Measurements from ENCODE around the gene TEX22.
A peak's percentile ranks its signal among the peaks of the same experiment; 100 is the strongest.

The TEX22 gene

DNA sequence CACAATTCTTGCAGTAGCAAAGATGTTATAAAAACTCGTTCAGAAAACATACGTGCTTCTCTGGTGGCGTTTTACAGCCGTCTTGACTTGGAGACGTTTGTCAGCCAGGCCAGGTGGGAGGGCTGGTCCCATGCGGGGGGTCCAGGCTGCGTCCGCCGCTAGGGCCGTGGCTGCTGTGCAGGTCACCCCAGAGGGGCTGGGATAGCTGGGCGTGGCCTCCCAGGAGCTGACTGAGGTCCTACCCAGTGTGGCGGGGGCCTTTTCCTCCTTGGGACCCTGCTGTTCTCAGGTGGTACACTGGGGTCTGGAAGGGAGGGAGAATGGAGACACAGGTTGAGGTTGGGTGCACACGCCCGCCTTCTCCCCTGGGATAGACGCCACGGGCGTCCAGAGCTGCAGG lies 46.5 kb downstream of the TEX22 start:
- DNase-seq, result no peak

DNA sequence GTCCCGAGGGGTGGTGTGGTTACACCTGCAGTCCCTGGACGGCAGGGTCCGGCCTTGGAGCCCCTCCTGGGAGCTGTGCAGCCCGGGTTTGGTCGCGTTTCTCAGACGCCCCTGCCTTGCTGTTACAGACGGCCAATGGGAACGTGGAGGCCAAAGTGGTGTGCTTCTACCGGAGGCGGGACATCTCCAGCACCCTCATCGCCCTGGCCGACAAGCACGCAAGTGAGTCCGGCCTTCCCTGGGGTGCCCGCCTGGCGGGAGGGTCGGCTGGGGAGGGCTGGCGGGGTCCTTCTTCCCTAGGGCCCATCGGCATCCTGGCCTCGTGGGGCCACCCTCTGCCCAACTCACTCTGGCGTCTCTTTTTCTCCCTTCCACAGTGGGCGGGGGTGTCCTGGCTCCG lies 47.0 kb downstream of the TEX22 start:
- DNase-seq, result no peak

DNA sequence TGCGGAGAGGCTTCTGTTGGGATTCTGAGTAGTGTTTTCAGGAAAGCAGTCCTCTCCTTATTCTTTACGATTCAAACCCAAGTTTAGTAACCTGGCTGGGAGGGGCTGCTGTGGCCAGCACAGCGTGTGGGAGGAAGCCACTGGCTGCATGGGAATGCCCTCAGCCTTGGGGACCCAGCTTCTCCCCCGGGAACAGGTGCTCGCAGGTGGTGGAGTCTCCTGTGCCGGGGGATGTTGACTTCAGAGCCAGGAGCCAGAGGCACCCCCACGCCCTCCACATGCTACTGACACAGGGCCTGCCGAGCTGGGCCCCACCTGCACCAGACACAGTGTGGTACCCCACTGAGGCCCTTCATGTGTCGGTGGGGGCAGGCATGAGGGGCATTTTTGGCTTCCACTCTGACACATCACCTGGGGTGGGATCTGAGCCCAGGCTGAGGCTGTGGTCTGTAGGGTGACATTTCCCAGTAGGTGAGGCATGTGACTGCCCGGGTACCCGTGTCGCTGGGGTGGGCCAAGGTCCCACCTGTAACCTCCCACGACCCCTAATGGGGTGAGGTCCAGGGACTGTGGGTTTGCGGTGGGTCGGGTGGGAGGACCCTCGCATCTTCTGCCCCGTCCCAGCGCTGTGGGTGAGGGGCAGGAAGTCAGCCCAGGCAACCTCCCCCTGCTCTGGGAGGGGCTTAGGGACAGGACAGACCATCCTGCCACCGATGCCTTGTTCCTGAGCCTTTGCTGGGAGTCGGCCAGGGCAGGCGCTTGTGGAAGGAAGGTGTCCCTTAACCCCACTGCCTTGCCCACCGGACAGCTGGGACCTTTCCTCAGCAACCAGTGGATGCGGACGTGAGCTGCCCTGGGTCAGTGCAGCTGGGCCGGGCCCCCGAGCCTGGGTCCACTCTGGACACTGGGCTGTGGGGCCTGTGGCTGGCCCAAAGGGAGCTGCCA lies 47.8 kb downstream of the TEX22 start:
- no peak for DNase-seq

DNA sequence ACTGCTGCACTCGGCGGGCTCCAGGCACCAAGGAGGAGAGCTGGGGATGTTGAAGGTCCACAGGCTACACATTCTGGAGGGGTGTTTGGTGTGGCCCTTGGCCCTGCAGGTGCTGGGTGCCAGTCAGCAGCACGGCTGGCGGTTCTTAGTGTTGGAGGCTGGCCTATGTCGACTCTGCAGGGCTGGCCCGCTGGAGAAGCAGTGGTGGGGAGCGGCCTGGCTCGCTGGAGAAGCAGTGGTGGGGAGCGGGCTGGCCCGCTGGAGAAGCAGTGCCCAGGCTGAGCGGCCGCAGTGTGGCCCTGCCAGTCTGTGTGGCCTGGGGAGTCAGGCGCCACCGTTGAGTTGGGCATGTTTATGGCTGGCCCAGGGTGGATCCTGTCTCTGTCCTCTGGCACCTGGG lies 48.6 kb downstream of the TEX22 start:
- DNase-seq, result no peak

DNA sequence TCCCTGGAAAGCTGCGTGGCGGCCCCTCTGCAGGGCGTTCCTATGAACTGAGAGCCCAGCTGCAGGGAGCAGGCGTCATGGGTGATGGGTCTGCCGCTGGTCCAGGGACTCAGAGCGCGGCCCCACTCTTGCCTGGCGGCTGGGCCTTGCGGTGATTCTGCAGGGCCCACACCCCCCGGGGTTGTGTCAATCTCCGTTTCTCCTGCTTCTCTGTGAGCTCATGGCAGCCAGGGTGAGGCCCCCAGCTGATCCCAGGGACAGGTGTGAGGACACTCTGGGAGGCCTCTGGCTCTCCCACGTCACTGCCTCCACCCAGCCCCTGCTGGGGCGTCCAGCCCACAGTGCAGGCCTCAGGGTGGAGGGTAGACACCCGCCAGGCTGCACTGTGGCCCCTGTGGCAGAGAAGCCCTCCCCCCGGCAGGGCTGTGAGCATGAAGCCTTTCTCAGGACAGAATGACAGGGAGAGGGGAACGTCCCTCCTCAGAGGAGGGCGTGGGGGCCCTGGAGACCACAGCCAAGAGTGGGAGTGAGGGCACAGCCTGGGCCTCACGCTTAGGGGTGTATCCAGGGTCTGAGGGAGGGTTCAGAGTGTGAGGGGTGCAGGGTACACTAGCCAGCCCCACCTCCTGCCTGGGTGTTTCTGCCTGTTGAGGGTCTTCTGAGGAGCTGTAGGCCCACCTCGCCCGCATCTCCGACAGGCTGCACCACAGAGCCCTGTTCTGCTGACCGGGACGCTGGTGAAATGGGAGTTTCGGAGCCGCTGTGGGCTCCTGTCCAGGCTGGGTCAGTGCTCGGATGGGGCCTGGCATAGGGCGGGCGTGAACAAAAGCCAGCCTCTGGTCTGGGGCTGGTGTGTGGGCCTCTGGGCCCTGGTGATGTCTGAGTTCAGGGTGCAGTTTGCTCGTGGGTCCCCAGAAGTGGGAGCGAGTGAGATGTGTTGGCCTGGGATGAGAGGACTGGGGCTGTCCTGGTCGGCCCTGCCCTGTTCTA lies 49.6 kb downstream of the TEX22 start:
- no peak for DNase-seq

DNA sequence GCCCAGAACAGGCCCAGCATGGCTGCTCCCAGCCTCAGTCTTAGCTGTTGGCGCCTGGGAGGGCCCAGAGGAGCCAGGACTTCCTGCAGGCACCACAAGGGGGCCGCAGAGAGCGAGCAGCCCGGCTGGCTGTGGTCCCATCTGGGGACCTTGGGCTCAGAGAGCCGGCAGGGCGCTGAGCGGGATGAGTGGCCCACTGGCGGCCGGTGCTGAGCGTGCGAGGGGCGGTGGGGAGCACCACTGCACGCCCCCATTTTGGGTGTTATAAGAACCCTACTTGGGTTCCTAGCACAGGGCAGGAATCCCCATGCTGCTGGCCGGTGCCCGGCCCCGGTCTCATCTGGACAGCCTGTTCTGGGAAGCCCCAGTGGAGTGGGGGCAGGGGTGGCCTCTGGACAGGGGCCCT lies 50.4 kb downstream of the TEX22 start:
- peak; percentile 92 for DNase-seq

DNA sequence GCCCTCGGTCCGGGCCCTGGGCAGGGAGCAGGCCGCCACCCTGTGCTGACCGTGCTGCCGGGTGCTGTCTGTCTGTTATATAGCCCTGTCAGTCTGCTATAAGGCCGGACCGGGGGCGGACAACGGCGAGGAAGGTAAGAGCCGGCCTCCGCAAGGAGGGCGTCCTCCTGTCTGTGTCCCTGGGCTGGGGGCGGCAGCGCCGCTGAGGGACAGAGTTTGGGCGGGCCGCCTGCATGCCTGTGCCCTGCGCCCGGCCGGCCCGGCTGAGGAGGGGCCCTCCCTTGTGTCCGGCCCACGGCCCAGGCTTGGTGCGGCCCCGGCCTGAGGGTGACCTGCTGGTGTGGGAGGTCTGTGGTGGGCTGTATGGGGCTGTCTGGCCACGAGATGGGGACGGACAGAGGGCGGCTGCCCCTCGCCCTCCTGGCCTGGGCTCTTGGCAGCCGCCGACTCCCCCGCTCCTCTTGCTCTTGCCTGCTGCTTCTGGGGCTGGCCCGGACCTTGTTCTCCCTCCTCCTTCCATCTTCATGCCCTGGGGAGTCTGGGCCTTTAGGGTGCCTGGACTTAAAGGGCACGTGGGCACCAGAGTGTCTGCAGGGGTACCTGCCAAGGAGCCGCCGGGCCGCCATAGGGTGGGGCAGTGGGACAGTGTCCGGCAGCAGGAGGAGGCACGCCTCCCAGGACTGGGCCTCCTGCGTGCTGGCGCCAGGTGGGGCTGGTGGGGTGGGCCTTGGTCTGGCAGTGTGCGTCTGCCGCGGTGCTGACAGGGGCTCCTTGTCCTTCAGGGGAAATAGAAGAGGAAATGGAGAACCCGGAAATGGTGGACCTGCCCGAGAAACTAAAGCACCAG lies 51.2 kb downstream of the TEX22 start:
- DNase-seq, result no peak

DNA sequence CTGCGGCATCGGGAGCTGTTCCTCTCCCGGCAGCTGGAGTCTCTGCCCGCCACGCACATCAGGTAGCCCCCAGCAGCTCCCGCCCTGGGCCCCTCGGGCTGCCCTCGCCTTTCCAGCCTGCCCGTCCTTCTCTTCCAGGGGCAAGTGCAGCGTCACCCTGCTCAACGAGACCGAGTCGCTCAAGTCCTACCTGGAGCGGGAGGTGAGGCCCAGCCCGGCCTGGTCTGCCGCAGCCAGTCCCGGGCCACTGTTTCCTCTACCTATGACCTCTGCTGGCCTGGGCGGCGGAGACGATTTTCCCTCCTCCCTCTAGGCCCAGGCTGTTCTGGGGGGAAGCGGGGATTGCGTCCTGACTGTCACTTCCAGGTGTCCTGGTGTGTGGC lies 51.8 kb downstream of the TEX22 start:
- no peak for DNase-seq

DNA sequence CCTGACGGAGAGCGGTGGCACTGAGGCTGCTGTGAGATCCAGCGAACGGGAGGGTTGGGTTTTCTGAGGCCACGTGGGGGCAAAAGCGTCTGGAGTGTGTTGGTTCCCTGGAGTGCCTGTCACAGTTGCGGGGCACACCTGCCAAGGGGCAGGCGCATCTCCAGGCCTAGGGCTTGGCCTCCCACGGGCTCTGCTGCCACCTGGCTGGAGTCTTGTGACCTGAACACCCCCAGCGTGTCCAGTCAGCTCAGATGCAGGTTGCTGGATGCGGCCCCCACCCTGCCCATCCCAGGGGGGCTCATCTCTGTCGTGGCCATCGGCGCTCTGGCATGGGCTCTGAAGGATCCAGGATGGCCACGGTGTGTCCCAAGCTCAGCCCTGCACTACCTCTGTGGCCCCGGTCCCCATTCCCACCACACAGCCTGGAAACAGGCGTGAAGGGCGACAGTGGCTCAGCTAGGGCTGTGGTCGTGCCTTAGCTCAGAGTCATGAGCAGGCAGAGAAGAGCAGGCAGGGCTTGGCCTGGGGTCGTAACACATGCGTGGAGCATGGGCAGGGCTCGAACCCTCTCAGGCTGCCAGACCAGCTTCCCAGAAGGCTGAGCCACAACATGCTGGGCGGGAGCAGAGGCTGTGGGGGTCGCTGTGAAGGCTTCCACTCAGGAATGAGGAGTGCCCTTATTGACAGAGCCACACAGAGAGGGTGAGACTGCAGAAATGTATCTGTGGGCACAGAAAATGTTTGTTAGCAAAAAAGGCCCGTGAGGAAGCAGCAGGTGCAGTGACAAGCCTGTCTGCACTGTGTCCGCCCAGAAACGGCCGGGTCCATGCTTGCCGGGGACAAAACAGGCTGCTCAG lies 52.8 kb downstream of the TEX22 start:
- DNase-seq, result no peak

DNA sequence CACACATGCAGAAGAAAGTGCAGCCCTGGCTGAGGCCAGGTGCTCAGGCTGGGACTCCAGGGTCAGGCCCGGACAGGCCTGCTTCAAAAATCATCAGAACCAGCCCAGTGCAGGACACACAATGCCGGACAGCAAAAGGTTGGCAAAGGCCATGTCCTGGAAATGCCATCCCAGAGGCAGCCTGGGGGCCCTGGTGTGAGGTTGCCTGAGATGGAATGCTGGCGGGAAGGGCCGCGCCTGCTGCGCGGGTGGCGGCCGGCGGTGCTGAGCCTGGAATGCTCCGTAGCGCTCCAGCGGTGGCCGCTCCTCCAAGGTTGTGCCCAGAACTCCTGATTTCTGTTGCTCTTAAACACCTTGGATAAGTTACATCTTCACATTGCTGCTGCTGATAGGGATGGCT lies 54.6 kb downstream of the TEX22 start:
- DNase-seq, result no peak

DNA sequence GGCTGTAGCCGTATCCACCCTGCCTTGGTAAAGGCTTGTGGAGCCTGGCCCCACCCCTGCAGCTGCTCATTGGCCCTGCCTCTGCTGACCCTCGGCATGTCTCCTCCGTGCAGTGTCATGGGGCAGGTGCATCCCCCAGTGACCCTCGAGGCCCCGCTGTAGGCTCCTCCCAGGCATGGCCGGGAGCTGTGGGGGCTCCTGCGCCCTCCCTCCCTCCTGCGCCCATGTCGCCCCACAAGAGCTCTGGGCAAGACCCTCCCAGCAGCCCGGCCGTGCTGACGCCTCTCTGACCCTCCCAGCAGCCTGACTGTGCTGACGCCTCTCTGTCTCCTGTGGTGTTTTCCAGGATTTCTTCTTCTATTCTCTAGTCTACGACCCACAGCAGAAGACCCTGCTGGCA lies 55.5 kb downstream of the TEX22 start:
- DNase-seq, result no peak

DNA sequence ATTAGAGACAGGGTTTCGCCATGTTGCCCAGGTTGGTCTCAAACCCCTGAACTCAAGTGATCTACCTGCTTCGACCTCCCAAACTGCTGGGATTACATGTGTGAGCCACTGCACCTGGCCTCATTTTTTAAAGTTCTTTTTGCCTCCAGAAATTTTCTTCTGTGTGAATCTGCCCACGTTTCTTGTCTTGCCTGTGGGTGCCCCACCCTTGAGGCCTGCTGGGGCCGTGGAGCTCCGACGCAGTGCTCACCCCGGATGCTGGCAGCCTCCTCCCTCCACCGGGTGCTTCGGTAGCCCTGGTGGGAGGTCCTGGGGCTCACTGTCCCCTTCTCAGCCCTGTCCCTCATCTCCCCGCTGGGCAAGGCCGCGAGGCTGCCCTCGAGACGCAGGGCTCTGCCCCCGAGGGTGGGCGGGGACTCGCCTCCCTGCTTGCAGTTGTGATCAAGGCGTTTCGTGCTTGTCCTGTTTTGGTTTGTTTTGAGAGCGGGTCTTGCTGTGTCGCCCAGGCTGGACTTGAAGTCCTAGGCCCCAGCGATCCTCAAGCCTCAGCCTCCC lies 56.8 kb downstream of the TEX22 start:
- DNase-seq, result no peak

DNA sequence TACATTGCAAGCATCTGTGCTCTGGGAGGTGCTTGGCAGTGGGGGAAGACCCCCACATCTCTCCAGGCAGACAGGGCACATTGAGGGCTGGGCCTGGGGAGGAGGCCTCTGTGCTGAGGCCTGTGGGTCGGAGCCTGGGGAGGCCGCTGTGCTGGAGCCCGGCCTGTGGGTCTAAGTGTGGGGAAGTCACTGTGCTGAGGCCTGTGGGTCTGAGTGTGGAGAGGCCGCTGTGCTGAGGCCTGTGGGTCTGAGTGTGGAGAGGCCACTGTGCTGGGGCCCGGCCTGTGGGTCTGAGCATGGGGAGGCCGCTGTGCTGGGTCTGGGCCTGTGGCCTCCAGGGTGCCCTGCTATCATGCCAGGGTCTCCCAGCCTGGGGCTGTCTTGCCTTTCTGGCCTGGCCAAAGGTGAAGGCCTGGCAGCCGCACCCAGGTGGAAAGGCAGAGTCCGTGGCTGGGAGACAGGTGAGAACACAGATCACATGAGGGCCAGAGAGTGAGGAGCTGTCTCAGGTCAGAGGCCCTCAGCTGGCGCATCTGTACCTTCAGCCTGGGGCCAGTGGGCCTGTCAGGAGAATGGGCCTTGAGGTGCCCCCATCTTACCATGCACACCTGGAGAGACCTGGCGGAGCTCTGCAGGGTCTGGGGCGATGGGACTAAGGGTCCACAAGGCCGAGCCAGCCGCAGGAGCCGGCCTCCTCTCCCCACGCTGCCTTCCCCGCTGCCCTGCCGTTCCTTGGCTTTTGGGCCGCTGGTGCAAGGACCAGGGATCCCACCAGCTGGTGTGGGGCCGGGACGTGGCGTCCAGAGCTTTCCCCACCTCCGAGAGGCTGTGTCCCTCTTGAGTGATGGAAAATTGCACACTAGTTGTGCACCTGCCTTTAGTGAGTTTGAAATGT lies 57.7 kb downstream of the TEX22 start:
- DNase-seq, result no peak

DNA sequence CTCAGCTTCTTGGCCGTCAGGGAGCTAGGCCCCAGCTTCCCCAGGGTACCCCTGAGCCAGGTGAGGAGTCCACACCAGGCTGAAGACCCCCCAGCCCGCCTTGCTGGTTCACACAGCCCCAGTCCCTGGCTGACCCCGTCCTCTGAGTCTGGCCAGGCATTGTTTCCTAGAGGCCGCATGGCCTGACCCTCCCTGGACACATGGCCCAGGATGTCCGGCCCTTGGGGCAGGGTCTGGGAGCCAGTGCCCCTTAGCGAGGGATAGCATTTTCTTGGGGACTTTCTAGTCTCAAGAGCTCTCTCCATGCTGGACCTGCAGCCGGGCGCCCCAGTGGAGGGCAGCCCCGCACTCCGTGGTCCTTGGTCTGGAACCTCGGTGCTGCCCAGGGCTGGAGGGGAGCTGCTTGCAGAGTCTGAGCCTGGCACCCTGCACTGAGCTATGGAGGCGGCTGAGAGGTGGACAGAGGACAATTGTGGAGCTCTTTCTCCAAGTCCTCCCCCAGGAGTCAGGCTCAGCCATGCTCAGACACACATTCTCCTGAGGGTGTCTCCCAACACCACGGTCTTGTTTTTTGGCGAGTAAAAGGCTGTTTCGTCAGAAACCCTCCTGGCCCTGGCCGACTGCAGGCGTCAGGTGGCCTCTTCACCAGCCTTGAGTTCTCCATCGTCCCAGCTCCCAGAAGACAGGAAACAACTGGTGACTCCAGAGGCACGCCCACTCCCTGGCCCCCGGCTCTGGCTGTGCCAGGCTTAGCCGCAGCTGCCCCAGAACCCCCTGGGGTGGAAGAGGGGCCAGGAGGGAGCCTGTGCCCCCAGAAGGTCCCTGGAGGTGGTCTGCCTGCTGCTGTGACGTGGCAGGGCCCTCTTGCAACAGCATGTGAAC lies 58.6 kb downstream of the TEX22 start:
- DNase-seq, result no peak

DNA sequence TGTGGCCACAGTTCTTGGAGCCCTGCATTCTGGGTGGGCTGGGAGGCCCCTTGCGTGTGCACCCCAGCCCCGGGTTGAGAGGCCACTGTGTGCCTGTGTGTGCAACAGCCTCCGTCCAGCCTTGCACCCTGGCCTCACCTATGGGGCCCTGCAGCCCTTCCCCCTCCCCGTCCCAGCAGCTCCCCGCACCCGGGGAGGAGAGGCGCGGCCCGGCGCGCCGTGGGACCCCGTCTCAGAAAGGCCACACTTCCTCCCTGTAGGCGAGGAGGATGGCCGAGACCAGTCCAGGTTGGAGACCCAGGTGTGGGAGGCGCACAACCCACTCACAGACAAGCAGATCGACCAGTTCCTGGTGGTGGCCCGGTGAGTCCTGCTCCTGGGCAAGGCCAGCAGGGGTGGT lies 59.7 kb downstream of the TEX22 start:
- DNase-seq, result no peak

DNA sequence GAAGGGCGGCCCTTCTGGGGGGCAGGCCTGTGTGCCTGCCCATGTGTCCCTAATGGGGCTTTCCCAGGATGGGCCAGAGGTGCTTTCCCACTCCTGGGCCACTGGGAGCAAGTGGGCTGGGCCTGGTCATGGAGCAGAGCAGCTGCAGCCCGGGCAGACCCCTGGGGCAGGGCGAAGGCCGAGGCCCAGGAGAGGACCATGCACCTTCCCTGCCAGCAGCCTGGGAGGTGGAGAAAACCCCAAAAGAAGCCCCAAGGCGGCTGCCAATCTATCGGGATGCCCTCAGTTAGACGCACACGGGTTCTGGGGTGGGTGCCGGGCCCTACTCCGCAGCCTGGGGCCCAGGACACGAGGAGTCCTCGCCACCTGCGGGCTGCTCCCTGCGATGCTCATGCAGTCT lies 60.2 kb downstream of the TEX22 start:
- DNase-seq, result no peak

DNA sequence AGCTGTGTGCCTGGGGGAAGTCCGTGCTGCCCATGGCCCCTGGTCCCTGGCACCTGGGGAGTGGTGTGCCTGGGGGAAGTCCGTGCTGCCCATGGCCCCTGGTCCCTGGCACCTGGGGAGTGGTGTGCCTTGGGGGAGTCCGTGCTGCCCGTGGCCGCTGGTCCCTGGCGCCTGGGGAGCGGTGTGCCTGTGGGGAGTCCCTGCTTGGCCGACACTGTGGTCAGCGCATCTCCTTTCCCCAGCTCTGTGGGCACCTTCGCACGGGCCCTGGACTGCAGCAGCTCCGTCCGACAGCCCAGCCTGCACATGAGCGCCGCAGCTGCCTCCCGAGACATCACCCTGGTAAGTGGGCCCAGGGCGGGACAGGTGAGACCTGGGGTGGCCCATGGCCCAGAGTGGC lies 61.8 kb downstream of the TEX22 start:
- DNase-seq, result no peak

DNA sequence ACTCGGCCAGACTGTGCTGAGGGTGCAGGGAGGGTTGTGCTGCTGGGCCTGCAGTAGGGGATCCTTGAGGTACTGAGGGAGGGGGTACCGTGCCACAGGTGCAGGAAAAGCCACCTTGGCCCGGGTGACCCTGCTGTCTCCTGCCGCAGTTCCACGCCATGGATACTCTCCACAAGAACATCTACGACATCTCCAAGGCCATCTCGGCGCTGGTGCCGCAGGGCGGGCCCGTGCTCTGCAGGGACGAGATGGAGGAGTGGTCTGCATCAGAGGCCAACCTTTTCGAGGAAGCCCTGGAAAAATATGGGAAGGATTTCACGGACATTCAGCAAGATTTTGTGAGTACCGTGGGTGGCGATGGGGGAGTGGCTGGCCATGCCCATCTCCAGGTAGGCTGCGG lies 62.3 kb downstream of the TEX22 start:
- no peak for DNase-seq

DNA sequence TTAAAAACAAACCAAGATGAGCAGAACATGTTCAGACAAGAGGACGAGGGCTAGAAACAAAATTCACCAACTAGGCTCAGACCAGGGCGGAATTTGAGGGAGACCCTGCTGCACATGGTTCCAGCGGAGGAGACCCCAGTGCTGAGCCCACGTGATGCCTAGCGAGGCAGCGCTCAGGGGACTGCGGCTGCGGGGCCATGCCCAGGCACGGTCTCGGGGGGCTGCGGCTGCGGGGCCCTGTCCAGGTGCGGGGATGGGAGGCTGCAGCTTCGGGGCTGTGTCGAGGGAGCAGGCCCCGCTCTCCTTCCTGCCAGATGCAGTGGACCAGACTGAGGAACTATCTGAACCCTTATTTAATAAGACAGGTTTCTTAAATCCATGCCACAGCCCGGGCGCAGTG lies 63.6 kb downstream of the TEX22 start:
- no peak for DNase-seq
